HG02642 (cell line): ENCODE results near the gene DPH3.

Experiments
- ATAC-seq: cut with Tn5 transposase; IDR thresholded peaks from one replicate; pipeline ENCODE4 v1.9.1; 2021; ENCODE audit warnings: mild to moderate bottlenecking; ENCODE audit not compliant: unreplicated experiment, poor library complexity

The DPH3 gene

GRCh38 chr3:16239086-16239770, 25.5 kb downstream of the DPH3 start:
- ATAC-seq: no peak

GRCh38 chr3:16236856-16237393, 27.8 kb downstream of the DPH3 start:
- ATAC-seq: no peak

GRCh38 chr3:16236030-16236639, 28.6 kb downstream of the DPH3 start:
- ATAC-seq: no peak

- ATAC-seq: no peak
Measured at GRCh38 chr3:16234281-16234680, 30.5 kb downstream of the DPH3 start.

- no peak for ATAC-seq
Measured at GRCh38 chr3:16233806-16234205, 30.9 kb downstream of the DPH3 start.

- ATAC-seq: no peak
Measured at GRCh38 chr3:16231983-16232382, 32.8 kb downstream of the DPH3 start.

GRCh38 chr3:16229681-16230080, 35.1 kb downstream of the DPH3 start:
- no peak for ATAC-seq

- no peak for ATAC-seq
Measured at GRCh38 chr3:16227566-16227965, 37.2 kb downstream of the DPH3 start.

GRCh38 chr3:16224325-16224724, 40.4 kb downstream of the DPH3 start:
- ATAC-seq: no peak

GRCh38 chr3:16222547-16222946, 42.2 kb downstream of the DPH3 start:
- ATAC-seq: no peak

GRCh38 chr3:16221990-16222389, 42.8 kb downstream of the DPH3 start:
- no peak for ATAC-seq

GRCh38 chr3:16219777-16220176, 45.0 kb downstream of the DPH3 start:
- ATAC-seq: no peak

GRCh38 chr3:16216373-16216935, 48.3 kb downstream of the DPH3 start:
- no peak for ATAC-seq

- no peak for ATAC-seq
Measured at GRCh38 chr3:16214366-16214765, 50.4 kb downstream of the DPH3 start.

GRCh38 chr3:16211176-16211904, 53.4 kb downstream of the DPH3 start:
- ATAC-seq: no peak
